Articular chondrocyte of knee joint (primary cell): Measurements from ENCODE around the gene RALGAPA2. TPM values are rescaled to one million over a fixed set of nuclear protein-coding genes. Genes with fewer than 3 reads are reported as not detected.

Experiments used
- small RNA-seq: library from RNA; depleted of rRNA; stranded (forward); fragments of <200 nt; gene quantifications from one replicate; pipeline ENCODE3, GENCODE V24; 2012
- total RNA-seq: library from RNA; depleted of rRNA; stranded (reverse); fragments of >200 nt; gene quantifications from 2 replicates; pipeline ENCODE4 v1.2.3, GENCODE V29; 2012

RALGAPA2 gene
- total RNA-seq = 7.4 and 11.8 TPM in 2 replicates

DNA sequence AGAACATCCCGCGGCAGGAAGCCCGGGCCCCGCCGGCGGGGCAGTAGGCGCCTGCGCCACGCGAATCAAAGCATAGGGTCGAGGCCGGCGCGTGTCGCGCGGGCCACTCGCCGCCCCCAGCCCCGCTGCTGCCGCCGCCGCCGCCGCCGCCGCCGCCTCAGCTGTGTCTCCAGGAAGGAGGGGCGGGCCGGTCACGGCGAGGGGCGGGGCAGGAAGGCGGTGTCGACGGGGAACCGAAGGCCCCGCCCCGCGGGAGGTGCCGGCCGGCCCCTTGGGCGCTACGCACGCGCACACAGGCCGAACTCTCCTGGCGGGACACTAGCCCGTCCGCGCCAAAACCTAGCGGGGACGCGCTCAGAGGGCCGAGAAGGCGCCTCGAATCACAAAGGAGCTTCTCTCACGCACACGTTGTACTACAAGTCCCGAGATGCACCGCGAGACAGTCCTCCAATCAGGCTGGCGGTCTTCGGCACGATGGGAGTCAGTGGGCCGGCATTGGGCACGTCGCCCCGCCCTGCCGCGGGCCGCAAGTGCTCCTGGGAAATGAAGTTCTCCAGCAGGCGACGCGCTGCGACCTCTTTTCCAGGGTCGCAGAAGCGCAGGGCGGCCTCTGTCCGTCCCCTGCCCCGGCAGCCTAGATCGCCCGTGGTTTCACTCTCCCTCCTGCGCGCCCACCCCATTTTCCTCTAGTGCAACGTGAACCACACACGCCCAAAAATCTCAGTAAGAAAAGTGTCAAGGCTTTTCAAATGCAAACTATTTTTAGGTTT, at the start of gene RALGAPA2:
TSS of gene RALGAPA2 (minus strand) at position 171 of the 770 bp plus-strand sequence. CDS start at position 7, 164 bp downstream.

DNA sequence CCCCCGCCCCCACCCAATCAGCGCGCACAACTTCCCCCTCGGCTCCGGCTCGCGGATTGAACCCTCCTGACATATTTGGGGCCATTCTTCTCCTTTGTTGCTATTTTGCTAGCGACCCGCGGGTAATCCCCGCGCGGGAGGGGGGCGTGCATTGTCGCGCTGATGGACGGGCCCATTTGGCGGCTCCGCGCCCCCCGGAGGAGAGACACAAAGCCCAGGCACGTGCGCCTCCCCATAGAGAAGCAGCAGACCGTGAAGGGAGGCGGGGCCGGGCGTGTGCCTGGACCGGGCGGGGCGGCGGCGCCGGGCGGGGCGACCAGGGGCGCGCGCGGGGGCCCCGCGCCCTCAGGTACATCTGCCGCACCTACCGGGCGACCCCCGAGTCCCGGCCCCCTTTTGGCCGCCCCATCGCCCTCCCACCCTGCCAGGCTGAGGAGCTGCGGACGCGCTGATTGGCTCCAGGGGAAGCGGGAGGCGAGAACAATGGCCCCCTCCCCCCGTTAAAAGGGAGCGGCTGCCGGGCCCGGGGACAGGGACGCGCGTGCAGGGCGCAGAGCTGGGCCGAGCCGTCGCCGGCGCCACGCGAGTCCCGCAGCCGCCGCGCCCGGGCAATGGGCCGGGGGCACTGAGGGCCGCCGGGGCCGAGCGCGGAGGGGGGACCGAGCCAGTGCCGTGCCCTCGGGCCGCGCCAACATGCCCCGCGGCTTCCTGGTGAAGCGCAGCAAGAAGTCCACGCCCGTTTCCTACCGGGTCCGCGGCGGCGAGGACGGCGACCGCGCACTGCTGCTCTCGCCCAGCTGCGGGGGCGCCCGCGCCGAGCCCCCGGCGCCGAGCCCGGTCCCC, 344.6 kb downstream of the RALGAPA2 start, which contains the start of gene INSM1:
TSS of gene INSM1 (plus strand) at position 530 of the 843 bp plus-strand sequence. CDS start at position 694, 164 bp downstream.

Small RNA genes lying within 50 kb of the gene (small RNA-seq; reads per million reads assigned to genes)
- not detected for gene EIF4E2P1
- not detected for gene RN7SL607P
